ENCODE measurements around the gene IRAK3. TPM values are rescaled to one million over a fixed set of nuclear protein-coding genes. Genes with fewer than 3 reads are reported as not detected.

IRAK3 gene
- 13.4 TPM for total RNA-seq

GRCh38 chr12:66188584-66189485 is at the start of gene IRAK3:
Gene IRAK3 (plus strand): TSS chr12:66189214. CDS start chr12:66189300, 86 bp downstream.
- DNase-seq = peak; percentile 62

- DNase-seq = no peak
These were observed 49.7 kb upstream of the IRAK3 start for GRCh38 chr12:66139328-66139727.

GRCh38 chr12:66140731-66141130 is 48.3 kb upstream of the IRAK3 start:
- no peak for DNase-seq

DNA sequence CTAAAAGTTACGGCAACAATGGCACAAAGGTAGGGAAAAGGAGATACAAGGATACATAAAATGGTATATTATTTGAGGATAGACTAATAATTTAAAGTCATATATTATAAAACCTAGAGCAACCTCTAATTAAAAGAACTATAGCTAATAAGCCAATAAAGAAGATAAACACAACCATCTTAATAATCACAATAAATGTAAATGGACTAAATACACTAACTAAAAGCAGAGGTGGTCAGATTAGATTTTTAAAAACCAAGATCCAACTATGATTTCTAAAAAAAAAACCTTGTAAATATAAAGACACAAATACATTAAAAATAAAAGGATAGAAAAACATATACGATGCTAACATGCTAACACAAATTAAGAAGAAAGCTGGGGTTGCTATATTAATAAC is 47.7 kb upstream of the IRAK3 start:
- DNase-seq = no peak

DNA sequence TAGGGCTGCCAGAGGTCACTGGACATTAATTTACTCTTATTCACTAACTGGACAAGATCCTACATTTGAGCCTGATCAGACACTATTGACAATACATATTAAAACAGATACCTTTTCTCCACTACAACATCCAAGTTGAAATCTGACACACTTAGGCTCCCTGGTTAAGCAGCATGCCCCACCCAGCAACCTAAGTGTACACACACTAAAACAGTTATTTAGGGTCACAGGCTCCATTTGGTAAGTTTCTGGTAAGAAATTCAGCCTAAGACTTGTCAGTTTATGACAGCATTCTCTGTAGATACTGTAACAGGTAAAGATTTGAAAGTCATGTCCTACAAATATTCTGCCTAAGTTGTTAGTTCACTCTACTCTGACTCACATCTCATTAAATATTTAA is 46.2 kb upstream of the IRAK3 start:
- no peak for DNase-seq

GRCh38 chr12:66143868-66144267 is 45.1 kb upstream of the IRAK3 start:
- DNase-seq = no peak

GRCh38 chr12:66144791-66145754 is 43.9 kb upstream of the IRAK3 start:
- DNase-seq = peak; percentile 65

DNA sequence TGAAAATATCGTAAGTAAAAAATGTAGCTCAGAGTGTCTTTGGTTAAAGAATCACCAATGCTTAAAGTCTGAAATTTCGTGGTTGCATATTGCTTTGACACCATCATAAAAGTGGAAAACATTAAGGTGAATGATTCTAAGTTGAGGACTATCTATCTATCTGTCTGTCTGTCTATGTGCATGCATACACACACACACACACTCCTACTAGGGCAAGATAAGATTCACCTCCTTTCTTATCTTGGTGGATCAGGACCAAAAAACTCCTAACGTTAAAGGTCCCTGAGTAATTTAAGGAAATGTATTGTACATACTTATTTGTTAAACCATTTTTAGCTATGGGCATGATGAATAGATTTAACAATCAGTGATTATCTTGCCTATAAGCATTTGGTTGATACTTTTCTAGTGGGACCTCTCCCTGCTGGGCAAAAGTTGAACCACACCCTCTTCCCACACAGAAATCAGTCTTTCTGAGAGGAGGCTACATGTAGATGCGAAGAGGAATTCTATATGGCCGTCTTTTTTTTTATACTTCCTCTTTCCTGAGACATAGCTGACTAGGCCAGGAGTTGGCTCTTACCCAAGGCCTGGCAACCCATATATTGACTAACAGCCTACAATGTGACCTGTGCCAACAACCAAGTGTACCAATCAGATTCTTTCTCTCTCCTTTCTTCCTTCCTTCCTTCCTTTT is 39.2 kb upstream of the IRAK3 start:
- DNase-seq = no peak

GRCh38 chr12:66152732-66153131 is 36.3 kb upstream of the IRAK3 start:
- no peak for DNase-seq

DNA sequence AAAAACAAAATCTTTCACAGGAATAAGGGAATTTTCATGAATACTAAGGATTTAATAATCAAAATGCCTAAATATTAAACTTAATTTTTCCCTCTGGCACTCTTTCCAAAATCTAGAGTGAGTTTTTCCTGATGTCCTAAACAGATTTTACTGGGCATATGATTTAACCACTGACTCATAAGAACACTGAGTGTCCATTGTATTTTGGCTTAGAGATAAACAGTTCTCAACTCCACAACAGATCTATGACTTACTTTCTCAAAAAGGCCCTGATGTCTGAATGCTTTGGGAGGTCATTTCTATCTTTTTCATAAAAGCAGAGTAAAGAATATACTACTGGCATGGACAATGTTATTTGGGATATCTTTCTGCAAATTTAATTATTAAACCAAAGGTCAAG is 34.2 kb upstream of the IRAK3 start:
- DNase-seq = no peak

GRCh38 chr12:66156654-66157053 is 32.4 kb upstream of the IRAK3 start:
- no peak for DNase-seq

- no peak for DNase-seq
These were observed 29.9 kb upstream of the IRAK3 start for GRCh38 chr12:66159123-66159522.

DNA sequence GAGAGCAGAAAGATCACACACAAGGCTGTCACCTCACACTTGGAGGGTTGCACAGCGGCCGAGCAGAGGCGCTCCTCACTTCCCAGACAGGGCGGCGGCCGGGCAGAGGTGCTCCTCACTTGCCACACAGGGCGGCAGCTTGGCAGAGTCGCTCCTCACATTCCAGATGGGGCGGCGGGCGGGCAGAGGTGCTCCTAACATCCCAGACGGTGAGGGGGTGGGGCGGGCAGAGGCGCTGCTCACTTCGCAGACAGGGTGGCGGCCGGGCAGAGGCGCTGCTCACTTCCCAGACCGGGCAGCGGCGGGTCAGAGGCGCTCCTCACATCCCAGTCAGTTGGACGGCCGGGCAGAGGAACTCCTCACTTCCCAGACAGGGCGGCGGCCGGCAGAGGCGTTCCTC is 28.3 kb upstream of the IRAK3 start:
- no peak for DNase-seq

DNA sequence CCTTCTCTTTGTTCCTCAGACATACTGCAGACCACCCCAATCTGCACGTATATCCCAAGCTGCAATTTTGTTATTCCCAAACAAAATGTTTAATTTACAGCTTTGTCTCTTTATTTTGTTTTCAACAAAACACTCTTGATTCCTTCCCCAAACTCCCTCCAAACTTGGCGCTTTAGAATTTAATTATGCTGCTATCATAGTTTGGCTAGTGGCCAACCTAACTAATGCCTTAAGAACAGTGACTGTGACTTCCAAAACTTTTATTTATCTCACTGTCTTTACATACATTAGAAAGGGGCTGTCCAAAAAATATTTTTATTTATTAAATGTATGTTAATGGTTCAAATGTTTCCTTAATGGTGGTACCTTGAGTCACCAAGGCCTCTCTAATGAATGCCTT is 26.3 kb upstream of the IRAK3 start:
- no peak for DNase-seq

DNA sequence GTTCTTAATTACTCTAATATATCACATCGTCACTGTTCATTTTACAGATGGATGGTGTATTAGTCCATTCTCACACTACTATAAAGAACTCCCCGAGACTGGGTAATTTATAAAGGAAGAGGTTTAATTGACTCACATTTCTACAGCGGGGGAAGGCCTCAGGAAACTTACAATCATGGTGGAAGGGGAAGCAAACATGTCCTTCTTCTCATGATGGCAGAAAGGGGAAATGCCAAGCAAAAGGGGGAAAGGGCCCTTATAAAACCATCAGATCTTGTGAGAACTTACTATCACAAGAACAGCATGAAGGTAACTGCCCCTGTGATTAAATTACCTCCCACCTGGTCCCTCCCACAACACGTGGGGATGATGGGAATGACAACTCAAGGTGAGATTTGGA is 25.7 kb upstream of the IRAK3 start:
- no peak for DNase-seq

DNA sequence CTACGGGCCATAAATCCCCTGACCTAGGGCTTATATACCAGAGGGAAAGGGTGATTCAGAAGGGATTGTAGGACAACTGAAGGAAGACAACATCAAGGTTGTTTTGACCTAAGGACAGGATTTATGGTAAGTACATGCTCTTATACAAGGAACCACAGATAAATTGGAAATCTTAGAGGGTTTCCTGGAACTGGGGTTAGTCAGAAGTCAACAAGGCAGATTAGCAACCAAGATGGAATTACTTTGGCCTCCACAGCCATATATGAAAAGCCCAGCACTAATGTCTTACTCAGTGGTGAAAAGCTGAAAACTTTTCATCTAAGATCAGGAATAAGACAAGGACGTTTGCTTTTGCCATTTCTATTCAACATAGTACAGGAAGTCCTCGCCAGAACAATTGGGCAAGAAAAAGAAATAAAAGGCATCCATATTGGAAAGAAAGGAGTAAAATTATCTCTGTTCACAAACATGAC is 24.6 kb upstream of the IRAK3 start:
- no peak for DNase-seq

GRCh38 chr12:66165141-66165540 is 23.9 kb upstream of the IRAK3 start:
- no peak for DNase-seq

DNA sequence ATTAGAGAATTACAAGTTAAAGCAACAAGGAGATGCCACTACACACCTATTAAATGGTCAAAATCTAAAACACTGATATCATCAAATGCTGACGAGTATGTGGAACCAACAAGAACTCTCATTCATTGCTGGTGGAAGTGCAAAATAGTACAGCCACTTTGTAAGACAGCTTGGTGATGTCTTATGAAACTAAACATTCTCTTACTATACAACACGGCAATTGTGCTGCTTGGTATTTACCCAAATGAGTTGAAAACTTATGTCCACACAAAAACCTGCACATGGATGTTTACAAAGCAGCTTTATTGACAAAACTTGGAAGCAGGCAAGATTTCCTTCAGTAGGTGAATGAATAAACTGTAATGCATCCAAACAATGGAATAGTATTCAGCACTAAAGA is 22.5 kb upstream of the IRAK3 start:
- DNase-seq = no peak

GRCh38 chr12:66168410-66168809 is 20.6 kb upstream of the IRAK3 start:
- no peak for DNase-seq

GRCh38 chr12:66169221-66170170 is 19.5 kb upstream of the IRAK3 start, which contains the start of gene TMBIM4:
Gene TMBIM4 (minus strand): TSS chr12:66169996. CDS start chr12:66169951, 45 bp downstream.
- peak; percentile 94 for DNase-seq

DNA sequence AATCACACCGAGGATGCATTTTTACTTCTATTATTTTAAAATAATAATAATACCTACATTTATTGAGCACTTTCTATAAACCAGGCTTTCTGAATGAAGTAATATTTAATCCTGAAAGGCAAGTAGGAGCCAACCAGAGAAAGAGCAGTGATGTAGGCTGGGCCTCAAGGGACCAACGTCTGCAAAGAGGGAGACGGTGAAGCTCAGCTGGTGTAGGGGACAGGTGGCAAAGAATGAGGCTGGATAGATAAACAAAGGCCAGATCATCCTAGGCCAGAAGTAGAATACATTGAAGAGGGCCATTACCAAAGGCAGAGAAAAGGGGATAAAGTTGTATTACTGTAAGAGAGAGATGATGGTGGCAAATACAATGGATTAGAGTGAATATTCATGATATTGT is 18.4 kb upstream of the IRAK3 start:
- DNase-seq = no peak

All from tongue (tissue), 2 donors.